Fibroblast of mammary gland (primary cell): ENCODE results near the gene EPHB4.

Experiments
- DNase-seq: peaks from one replicate; pipeline ENCODE4 v3.0.0-alpha.2; 2010; ENCODE audit warnings: low read depth
- H3K4me3 ChIP-seq: 2 replicates; pipeline ENCODE4 v1.5.1; 2011; ENCODE audit warnings: low read depth, mild to moderate bottlenecking, low read length, moderate library complexity; ENCODE audit not compliant: control insufficient read depth
- TF ChIP-seq, protein P1 (sequence below): conservative IDR thresholded peaks from 2 replicates; pipeline ENCODE4 v1.5.1; 2011; ENCODE audit warnings: low read depth, low read length, inconsistent platforms; ENCODE audit not compliant: control insufficient read depth, insufficient read depth

The EPHB4 gene

GRCh38 chr7:100825215-100825671 is 2.1 kb downstream of the EPHB4 start:
- TF ChIP-seq, protein P1, sequence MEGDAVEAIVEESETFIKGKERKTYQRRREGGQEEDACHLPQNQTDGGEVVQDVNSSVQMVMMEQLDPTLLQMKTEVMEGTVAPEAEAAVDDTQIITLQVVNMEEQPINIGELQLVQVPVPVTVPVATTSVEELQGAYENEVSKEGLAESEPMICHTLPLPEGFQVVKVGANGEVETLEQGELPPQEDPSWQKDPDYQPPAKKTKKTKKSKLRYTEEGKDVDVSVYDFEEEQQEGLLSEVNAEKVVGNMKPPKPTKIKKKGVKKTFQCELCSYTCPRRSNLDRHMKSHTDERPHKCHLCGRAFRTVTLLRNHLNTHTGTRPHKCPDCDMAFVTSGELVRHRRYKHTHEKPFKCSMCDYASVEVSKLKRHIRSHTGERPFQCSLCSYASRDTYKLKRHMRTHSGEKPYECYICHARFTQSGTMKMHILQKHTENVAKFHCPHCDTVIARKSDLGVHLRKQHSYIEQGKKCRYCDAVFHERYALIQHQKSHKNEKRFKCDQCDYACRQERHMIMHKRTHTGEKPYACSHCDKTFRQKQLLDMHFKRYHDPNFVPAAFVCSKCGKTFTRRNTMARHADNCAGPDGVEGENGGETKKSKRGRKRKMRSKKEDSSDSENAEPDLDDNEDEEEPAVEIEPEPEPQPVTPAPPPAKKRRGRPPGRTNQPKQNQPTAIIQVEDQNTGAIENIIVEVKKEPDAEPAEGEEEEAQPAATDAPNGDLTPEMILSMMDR = no peak
- H3K4me3 ChIP-seq = peak overlapping the region; percentile 64
- DNase-seq = no peak

DNA sequence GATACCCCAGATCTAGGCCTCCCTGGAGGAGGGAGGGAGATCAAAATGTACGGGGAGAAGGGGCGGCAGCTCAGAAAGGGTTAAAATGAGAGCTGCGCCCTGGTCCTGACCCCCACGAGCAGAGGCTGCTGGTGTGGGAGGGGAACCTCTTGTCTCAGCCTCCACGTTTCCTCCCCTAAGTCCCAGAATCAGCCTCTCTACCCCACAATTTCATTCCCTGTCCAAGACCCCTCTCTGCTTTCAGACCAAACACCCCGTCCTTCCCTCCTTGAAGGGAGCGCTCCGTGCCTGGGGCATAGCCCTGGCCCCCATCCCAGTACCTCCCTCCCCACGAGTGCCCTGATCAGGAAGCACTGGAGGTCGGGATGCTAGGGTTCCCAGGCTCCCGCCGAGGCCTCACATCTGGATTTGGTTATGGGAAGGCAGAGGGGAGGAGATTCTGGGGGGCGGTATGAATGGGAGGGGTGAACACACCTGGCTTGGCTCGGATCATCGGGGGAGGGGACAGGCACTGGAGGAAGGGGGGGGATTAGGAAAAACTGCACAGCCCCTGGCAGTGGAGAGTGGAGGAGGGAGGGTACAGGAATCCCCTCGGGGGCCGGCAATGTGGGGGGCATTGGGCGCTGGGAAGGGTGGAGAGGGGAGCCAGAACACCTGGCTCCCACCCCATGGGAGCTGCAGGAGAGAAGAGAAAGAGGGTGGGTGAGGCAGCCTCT is 2.7 kb downstream of the EPHB4 start:
- H3K4me3 ChIP-seq = peak overlapping the region; percentile 64
- TF ChIP-seq, protein P1 = no peak
- DNase-seq = no peak

DNA sequence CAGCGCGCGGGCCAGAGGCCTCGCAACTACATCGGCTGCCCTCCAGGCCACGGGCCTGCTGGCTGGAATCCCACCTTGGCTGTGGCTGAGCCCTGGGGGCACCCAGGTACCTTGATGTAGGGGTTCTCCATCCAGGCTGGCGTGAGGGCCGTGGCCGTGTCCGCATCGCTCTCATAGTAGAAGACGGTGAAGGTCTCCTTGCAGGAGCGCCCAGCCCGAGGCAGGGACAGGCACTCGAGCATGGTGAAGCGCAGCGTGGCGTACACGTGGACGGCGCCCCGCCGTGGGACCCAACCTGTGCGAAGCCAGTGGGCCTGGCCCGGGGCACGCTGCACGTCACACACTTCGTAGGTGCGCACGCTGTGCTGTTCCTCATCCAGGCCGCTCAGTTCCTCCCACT is 3.8 kb downstream of the EPHB4 start:
- TF ChIP-seq, protein P1 = no peak
- DNase-seq = no peak
- no peak overlapping the region for H3K4me3 ChIP-seq

- TF ChIP-seq, protein P1 = no peak
- DNase-seq = no peak
- no peak overlapping the region for H3K4me3 ChIP-seq
Observed at GRCh38 chr7:100823140-100823525, 4.2 kb downstream of the EPHB4 start.

GRCh38 chr7:100822236-100823139 is 4.8 kb downstream of the EPHB4 start:
- DNase-seq = no peak
- TF ChIP-seq, protein P1 = no peak
- H3K4me3 ChIP-seq = no peak overlapping the region

DNA sequence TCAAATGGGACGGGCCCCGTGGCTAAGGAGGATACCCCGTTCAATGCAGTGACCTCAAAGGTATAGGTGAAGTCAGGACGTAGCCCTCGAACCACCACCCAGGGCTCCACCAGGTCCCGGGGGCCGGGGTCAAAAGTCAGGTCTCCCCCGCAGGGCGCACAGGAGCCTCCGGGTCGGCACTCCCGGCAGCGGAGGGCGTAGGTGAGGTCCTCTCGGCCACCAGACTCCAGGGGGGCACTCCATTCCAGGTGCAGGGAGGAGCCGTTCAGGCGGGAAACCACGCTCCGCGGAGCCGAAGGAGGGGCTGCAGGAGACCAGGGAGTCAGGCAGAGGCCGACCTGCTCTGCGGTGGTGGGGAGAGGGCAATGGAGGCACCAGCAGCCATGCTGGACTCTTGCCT is 7.7 kb downstream of the EPHB4 start:
- TF ChIP-seq, protein P1 = no peak
- DNase-seq = no peak
- H3K4me3 ChIP-seq = no peak overlapping the region
